HEK293 (cell line): Measurements from ENCODE around the gene SSR1.
"Not testable (repeated sequence)": the region's sequence is repeated elsewhere in the genome, so short reads cannot be mapped to it uniquely, and the experiment has no call there.

ENCODE experiments used
- CTCF ChIA-PET: fragments of 350-600 bp; formaldehyde crosslinking; extraction: SDS; loops from one replicate; lab custom pipeline; 2021; ENCODE audit warnings: antibody characterized with exemption; lab: Yijun Ruan, JAX
- POLR2A ChIA-PET: fragments of 300-600 bp; formaldehyde crosslinking; extraction: SDS; loops from one replicate; lab custom pipeline; 2020; ENCODE audit warnings: antibody characterized with exemption, inconsistent platforms; lab: Yijun Ruan, JAX
- H3K27ac ChIP-seq: fragments of 200-500 bp; sonication (Bioruptor generic); 2 replicates; pipeline ENCODE4 v1.5.1; 2014; ENCODE audit warnings: low read depth, low read length, control low read depth, inconsistent platforms; ENCODE audit errors: extremely low read depth
- H3K36me3 ChIP-seq, 2 experiments: fragments of 200-500 bp in 1 of 2; sonication (Bioruptor generic) in 1 of 2; 1 replicate in 1 of 2; 2 replicates in 1 of 2; pipeline ENCODE4 v1.5.1; 2014 to 2017; ENCODE audit warnings: inconsistent platforms in 2 of 2, low read length in 2 of 2; ENCODE audit not compliant: control insufficient read depth in 2 of 2, insufficient read depth in 1 of 2
- H3K4me1 ChIP-seq: fragments of 200-500 bp; sonication (Bioruptor generic); 2 replicates; pipeline ENCODE4 v1.5.1; 2014; ENCODE audit warnings: mild to moderate bottlenecking, low read length, inconsistent platforms; ENCODE audit not compliant: control insufficient read depth, insufficient read depth
- H3K4me3 ChIP-seq: 2 replicates; pipeline ENCODE4 v1.5.1; 2011; ENCODE audit warnings: low read depth, mild to moderate bottlenecking, control low read depth, low read length, moderate library complexity
- H3K9me3 ChIP-seq: fragments of 200-500 bp; sonication (Bioruptor generic); 2 replicates; pipeline ENCODE4 v1.5.1; 2014; ENCODE audit warnings: low read depth, low read length, inconsistent platforms; ENCODE audit not compliant: control insufficient read depth, insufficient read depth
- FEZF1 ChIP-seq: fragments of 450-650 bp; formaldehyde crosslinking; IDR thresholded peaks from 2 replicates; pipeline ENCODE4 v1.5.1; 2016; ENCODE audit warnings: missing biosample characterization, missing genetic modification characterization
- WT1 ChIP-seq: fragments of 450-650 bp; formaldehyde crosslinking; IDR thresholded peaks from 2 replicates; pipeline ENCODE4 v1.5.1; 2016; ENCODE audit warnings: missing biosample characterization, missing genetic modification characterization
- YY1 ChIP-seq: fragments of 450-650 bp; formaldehyde crosslinking; IDR thresholded peaks from 2 replicates; pipeline ENCODE4 v1.5.1; 2018; ENCODE audit warnings: missing biosample characterization, missing genetic modification characterization
- ZFHX2 ChIP-seq: fragments of 450-650 bp; formaldehyde crosslinking; conservative IDR thresholded peaks from 2 replicates; pipeline ENCODE4 v1.5.1; 2016; ENCODE audit warnings: missing biosample characterization, missing genetic modification characterization
- ZFP3 ChIP-seq: fragments of 450-650 bp; formaldehyde crosslinking; IDR thresholded peaks from 2 replicates; pipeline ENCODE4 v1.5.1; 2016; ENCODE audit warnings: low read depth, missing biosample characterization, missing genetic modification characterization
- ZNF121 ChIP-seq: fragments of 450-650 bp; formaldehyde crosslinking; IDR thresholded peaks from 2 replicates; pipeline ENCODE4 v1.5.1; 2016; ENCODE audit warnings: missing biosample characterization, missing genetic modification characterization
- ZNF132 ChIP-seq: fragments of 450-650 bp; formaldehyde crosslinking; IDR thresholded peaks from 2 replicates; pipeline ENCODE4 v1.5.1; 2017; ENCODE audit warnings: missing biosample characterization, missing genetic modification characterization, borderline replicate concordance
- ZNF211 ChIP-seq: fragments of 450-650 bp; formaldehyde crosslinking; IDR thresholded peaks from 2 replicates; pipeline ENCODE4 v1.5.1; 2016; ENCODE audit warnings: low read depth, missing biosample characterization, missing genetic modification characterization
- ZNF302 ChIP-seq: fragments of 450-650 bp; formaldehyde crosslinking; IDR thresholded peaks from 2 replicates; pipeline ENCODE4 v1.5.1; 2016; ENCODE audit warnings: missing biosample characterization, missing genetic modification characterization, low read depth
- ZNF660 ChIP-seq: fragments of 450-650 bp; IDR thresholded peaks from 2 replicates; pipeline ENCODE4 v1.5.1; 2018; ENCODE audit warnings: missing biosample characterization, mild to moderate bottlenecking, missing genetic modification characterization
- ZNF664 ChIP-seq: fragments of 450-650 bp; formaldehyde crosslinking; IDR thresholded peaks from 2 replicates; pipeline ENCODE4 v1.5.1; 2016; ENCODE audit warnings: missing biosample characterization, missing genetic modification characterization
- ZNF670 ChIP-seq: fragments of 450-650 bp; formaldehyde crosslinking; IDR thresholded peaks from 2 replicates; pipeline ENCODE4 v1.5.1; 2016; ENCODE audit warnings: missing biosample characterization, missing genetic modification characterization, low read depth
- TF ChIP-seq, protein P1 (sequence below): fragments of 450-650 bp; formaldehyde crosslinking; IDR thresholded peaks from 2 replicates; pipeline ENCODE4 v1.5.1; 2016; ENCODE audit warnings: missing biosample characterization, missing genetic modification characterization, borderline replicate concordance
- TF ChIP-seq, protein P2 (sequence below): fragments of 450-650 bp; formaldehyde crosslinking; IDR thresholded peaks from 2 replicates; pipeline ENCODE4 v1.5.1; 2016; ENCODE audit warnings: missing biosample characterization, missing genetic modification characterization

Gene SSR1

GRCh38 chr6:7264041-7264440 is 49.0 kb downstream of the SSR1 start (continued):
- no peak for TF ChIP-seq WT1 (tag by site-specific recombination)

GRCh38 chr6:7263519-7263805 is 49.5 kb downstream of the SSR1 start:
- not testable (repeated sequence) for H3K4me3 ChIP-seq, H3K9me3 ChIP-seq, H3K36me3 ChIP-seq, H3K4me1 ChIP-seq, H3K27ac ChIP-seq
- CTCF ChIA-PET, result interaction anchor here (3.2 kb wide), 1 partner anchor 12 kb away, joined by 15 read pairs; no protein-coding TSS in a partner anchor
- POLR2A ChIA-PET, result interaction anchor here (0.7 kb wide), 2 partner anchors 24 to 988 kb away, joined by 4 read pairs; no protein-coding TSS in a partner anchor

GRCh38 chr6:7262746-7263518 is 50.1 kb downstream of the SSR1 start:
- ChIA-PET CTCF (interaction anchor here (0.6 to 3.2 kb wide), 7 partner anchors 13 to 688 kb away, joined by 3 to 15 read pairs (median 4); no protein-coding TSS in a partner anchor), POLR2A (interaction anchor here (0.6 to 0.8 kb wide), 3 partner anchors 108 to 839 kb away, joined by 3 to 5 read pairs (median 4); partner anchors contain the start of genes EEF1E1 and SNRNP48)

More at GRCh38 chr6:7262746-7263518, 50.1 kb downstream of the SSR1 start:
- H3K36me3 ChIP-seq, result no peaks in the 10 kb centered on the region
- H3K27ac ChIP-seq, result no peak overlapping the region
- no peaks in the 10 kb centered on the region for H3K9me3 ChIP-seq
- TF ChIP-seq ZNF670 (tag by site-specific recombination) (no peak), ZNF302 (tag by site-specific recombination) (no peak), ZNF664 (tag by site-specific recombination) (no peak), YY1 (no peak), ZNF660 (tag by site-specific recombination) (no peak), ZNF132 (tag by site-specific recombination) (no peak), ZNF121 (tag by site-specific recombination) (no peak), ZFHX2 (tag by site-specific recombination) (no peak), FEZF1 (tag by site-specific recombination) (no peak), ZFP3 (tag by site-specific recombination) (no peak), ZNF211 (tag by site-specific recombination) (no peak)
- TF ChIP-seq, protein P1, sequence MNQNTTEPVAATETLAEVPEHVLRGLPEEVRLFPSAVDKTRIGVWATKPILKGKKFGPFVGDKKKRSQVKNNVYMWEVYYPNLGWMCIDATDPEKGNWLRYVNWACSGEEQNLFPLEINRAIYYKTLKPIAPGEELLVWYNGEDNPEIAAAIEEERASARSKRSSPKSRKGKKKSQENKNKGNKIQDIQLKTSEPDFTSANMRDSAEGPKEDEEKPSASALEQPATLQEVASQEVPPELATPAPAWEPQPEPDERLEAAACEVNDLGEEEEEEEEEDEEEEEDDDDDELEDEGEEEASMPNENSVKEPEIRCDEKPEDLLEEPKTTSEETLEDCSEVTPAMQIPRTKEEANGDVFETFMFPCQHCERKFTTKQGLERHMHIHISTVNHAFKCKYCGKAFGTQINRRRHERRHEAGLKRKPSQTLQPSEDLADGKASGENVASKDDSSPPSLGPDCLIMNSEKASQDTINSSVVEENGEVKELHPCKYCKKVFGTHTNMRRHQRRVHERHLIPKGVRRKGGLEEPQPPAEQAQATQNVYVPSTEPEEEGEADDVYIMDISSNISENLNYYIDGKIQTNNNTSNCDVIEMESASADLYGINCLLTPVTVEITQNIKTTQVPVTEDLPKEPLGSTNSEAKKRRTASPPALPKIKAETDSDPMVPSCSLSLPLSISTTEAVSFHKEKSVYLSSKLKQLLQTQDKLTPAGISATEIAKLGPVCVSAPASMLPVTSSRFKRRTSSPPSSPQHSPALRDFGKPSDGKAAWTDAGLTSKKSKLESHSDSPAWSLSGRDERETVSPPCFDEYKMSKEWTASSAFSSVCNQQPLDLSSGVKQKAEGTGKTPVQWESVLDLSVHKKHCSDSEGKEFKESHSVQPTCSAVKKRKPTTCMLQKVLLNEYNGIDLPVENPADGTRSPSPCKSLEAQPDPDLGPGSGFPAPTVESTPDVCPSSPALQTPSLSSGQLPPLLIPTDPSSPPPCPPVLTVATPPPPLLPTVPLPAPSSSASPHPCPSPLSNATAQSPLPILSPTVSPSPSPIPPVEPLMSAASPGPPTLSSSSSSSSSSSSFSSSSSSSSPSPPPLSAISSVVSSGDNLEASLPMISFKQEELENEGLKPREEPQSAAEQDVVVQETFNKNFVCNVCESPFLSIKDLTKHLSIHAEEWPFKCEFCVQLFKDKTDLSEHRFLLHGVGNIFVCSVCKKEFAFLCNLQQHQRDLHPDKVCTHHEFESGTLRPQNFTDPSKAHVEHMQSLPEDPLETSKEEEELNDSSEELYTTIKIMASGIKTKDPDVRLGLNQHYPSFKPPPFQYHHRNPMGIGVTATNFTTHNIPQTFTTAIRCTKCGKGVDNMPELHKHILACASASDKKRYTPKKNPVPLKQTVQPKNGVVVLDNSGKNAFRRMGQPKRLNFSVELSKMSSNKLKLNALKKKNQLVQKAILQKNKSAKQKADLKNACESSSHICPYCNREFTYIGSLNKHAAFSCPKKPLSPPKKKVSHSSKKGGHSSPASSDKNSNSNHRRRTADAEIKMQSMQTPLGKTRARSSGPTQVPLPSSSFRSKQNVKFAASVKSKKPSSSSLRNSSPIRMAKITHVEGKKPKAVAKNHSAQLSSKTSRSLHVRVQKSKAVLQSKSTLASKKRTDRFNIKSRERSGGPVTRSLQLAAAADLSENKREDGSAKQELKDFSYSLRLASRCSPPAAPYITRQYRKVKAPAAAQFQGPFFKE (tag by site-specific recombination), result no peak
- TF ChIP-seq, protein P2, sequence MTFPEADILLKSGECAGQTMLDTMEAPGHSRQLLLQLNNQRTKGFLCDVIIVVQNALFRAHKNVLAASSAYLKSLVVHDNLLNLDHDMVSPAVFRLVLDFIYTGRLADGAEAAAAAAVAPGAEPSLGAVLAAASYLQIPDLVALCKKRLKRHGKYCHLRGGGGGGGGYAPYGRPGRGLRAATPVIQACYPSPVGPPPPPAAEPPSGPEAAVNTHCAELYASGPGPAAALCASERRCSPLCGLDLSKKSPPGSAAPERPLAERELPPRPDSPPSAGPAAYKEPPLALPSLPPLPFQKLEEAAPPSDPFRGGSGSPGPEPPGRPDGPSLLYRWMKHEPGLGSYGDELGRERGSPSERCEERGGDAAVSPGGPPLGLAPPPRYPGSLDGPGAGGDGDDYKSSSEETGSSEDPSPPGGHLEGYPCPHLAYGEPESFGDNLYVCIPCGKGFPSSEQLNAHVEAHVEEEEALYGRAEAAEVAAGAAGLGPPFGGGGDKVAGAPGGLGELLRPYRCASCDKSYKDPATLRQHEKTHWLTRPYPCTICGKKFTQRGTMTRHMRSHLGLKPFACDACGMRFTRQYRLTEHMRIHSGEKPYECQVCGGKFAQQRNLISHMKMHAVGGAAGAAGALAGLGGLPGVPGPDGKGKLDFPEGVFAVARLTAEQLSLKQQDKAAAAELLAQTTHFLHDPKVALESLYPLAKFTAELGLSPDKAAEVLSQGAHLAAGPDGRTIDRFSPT, result no peak
- TF ChIP-seq, all 188 proteins: peak for 0
- H3K4me3 ChIP-seq, result no peak overlapping the region
- peaks cover 2% of the 10 kb centered on the region; the same call in 1 of the 2 replicates for H3K4me1 ChIP-seq
